ENCODE results near the gene HNRNPF. TPM values are rescaled to one million over a fixed set of nuclear protein-coding genes. Genes with fewer than 3 reads are reported as not detected.

The HNRNPF gene
- total RNA-seq, 4 donors from 2014 or later: 86.2 to 211 (median 142) TPM

Small RNAs within 50 kb of the gene (small RNA-seq; reads per million reads assigned to genes)
- gene RNU6ATAC11P (not detected), gene RNU7-193P (not detected), gene SNORD3J (not detected)

Other genes with a start within 250 kb of the HNRNPF start
- gene RASGEF1A, start 142.1 kb downstream of the HNRNPF start, total RNA-seq: 1 to 10 TPM in 2 of 4 donors, under 1 TPM in 1, not detected in 1; under 0.01 to 3.5 (median 2.8) TPM
- not detected for gene FXYD4, start 37.5 kb downstream of the HNRNPF start, total RNA-seq
- 10 to 100 TPM; 15.0 to 22.8 (median 17.8) TPM for gene ZNF487, start 27.9 kb upstream of the HNRNPF start, total RNA-seq
- gene ZNF239, start 165.4 kb upstream of the HNRNPF start, total RNA-seq: 10 to 100 TPM in 1 of 4 donors, 1 to 10 TPM in 3; 1.8 to 14.4 (median 8.0) TPM
- gene ZNF485, start 197.3 kb upstream of the HNRNPF start, total RNA-seq: 1 to 10 TPM in 3 of 4 donors, not detected in 1; 1.3 to 9.5 (median 6.8) TPM
- 10 to 100 TPM; 51.2 to 83.5 (median 67.0) TPM for gene ZNF32, start 239.7 kb upstream of the HNRNPF start, total RNA-seq